Measurements from ENCODE around the gene ERFL. TPM values are rescaled to one million over a fixed set of nuclear protein-coding genes. Genes with fewer than 3 reads are reported as not detected.
"Not testable (repeated sequence)": the region's sequence is repeated elsewhere in the genome, so short reads cannot be mapped to it uniquely, and the experiment has no call there.

The ERFL gene
- total and polyA plus RNA-seq, 4 donors = 0.46 to 0.81 (median 0.51) TPM; not detected in 1

DNA sequence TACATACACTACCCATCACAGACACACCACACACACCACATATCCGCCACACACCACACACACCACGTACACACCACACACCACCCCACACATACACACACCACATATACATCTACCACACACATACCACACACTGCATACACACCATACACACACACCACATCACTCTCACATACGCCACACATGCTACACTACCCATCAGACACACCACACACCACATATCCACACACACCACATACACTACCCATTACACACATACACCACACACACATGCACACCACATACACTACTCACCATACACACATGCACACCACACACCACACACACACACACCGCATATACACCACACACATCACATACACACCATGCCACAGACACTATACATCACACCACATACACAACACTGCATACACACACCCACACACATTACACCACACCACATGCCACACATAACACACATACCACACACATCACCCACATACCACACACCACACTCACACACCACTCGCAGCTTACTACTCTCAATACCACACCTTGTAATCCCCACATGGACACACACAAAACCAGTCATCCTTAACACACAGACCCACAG is 9.5 kb downstream of the ERFL start:
- intact Hi-C loops (cut with DNase I) = no loop called here
- H3K4me1 ChIP-seq (ENCODE audit: control insufficient read depth in 1 of 2, insufficient read depth in 2 of 2, low read length in 2 of 2) = no peaks in the 10 kb centered on the region
- H3K27me3 ChIP-seq (ENCODE audit: control insufficient read depth in 1 of 2, insufficient read depth in 2 of 2, low read length in 1 of 2) = peaks cover 0 to 2% of the 10 kb centered on the region in 2 donors
- no peak overlapping the region for H3K27ac ChIP-seq (ENCODE audit: low read depth in 1 of 2, low read length in 2 of 2)
- no peak overlapping the region for H3K4me3 ChIP-seq (ENCODE audit: low read length in 2 of 2)
- ATAC-seq (ENCODE audit: low FRiP score) (no peak), DNase-seq (no peak)
- no peaks in the 10 kb centered on the region for H3K36me3 ChIP-seq (ENCODE audit: control insufficient read depth in 1 of 2, insufficient read depth in 2 of 2, low read length in 1 of 2)
- WGBS, 2 donors = 86 to 88% methylated on average over 5 of the region's 5 CpGs
- no peaks in the 10 kb centered on the region for H3K9me3 ChIP-seq (ENCODE audit: control insufficient read depth, low read length)

DNA sequence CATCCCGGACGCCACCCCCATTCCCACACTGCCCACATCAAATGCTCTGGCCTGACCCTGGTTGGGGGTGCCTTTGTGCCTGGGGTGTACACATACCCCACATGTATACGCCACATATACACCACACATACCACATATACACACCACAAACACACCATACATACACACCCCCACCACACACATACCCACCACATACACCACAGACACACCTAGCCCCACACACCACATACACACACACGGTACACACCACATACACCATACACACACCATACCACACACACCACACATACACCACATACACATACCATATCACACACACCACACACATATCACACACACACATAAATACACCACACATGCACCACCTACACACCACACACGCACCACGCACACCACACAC is 10.2 kb downstream of the ERFL start:
- 86 to 90% methylated on average over 6 of the region's 6 CpGs for WGBS, 2 donors
- H3K27me3 ChIP-seq (ENCODE audit: control insufficient read depth in 1 of 2, insufficient read depth in 2 of 2, low read length in 1 of 2) = peaks cover 0 to 2% of the 10 kb centered on the region in 2 donors
- no peaks in the 10 kb centered on the region for H3K36me3 ChIP-seq (ENCODE audit: control insufficient read depth in 1 of 2, insufficient read depth in 2 of 2, low read length in 1 of 2)
- H3K9me3 ChIP-seq (ENCODE audit: control insufficient read depth, low read length) = no peaks in the 10 kb centered on the region
- H3K4me3 ChIP-seq (ENCODE audit: low read length in 2 of 2) = no peak overlapping the region
- no peak overlapping the region for H3K27ac ChIP-seq (ENCODE audit: low read depth in 1 of 2, low read length in 2 of 2)
- no peak for DNase-seq
- no peak for ATAC-seq (ENCODE audit: low FRiP score)
- H3K4me1 ChIP-seq (ENCODE audit: control insufficient read depth in 1 of 2, insufficient read depth in 2 of 2, low read length in 2 of 2) = no peaks in the 10 kb centered on the region
- intact Hi-C loops (cut with DNase I) = no loop called here

DNA sequence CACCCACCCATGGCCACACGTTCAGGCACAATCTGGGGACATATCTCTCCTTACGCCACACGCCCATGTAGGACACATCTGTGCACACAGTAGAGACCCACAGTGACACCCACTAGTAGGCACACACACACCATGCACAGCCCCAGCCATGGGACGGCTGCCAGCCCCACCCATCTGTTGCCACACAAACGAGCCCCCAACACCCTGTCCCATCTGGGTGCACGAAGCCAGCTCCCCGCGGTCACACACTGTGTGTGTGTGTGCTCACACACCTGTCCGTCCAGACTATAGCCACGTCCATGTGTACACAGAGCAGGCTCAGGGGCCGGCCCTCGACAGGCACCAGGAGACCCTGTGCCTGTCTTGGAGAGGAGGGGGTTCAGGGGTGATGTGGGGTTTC is 10.6 kb downstream of the ERFL start:
- H3K27me3 ChIP-seq (ENCODE audit: control insufficient read depth in 1 of 2, insufficient read depth in 2 of 2, low read length in 1 of 2) = peaks cover 0 to 2% of the 10 kb centered on the region in 2 donors
- WGBS, 2 donors = 53 to 54% methylated on average over 12 of the region's 12 CpGs
- intact Hi-C loops (cut with DNase I) = no loop called here
- H3K9me3 ChIP-seq (ENCODE audit: control insufficient read depth, low read length) = no peaks in the 10 kb centered on the region
- ATAC-seq (ENCODE audit: low FRiP score) (peak; percentile 12), DNase-seq (no peak)
- no peak overlapping the region for H3K27ac ChIP-seq (ENCODE audit: low read depth in 1 of 2, low read length in 2 of 2)
- no peaks in the 10 kb centered on the region for H3K36me3 ChIP-seq (ENCODE audit: control insufficient read depth in 1 of 2, insufficient read depth in 2 of 2, low read length in 1 of 2)
- H3K4me3 ChIP-seq (ENCODE audit: low read length in 2 of 2) = no peak overlapping the region
- no peaks in the 10 kb centered on the region for H3K4me1 ChIP-seq (ENCODE audit: control insufficient read depth in 1 of 2, insufficient read depth in 2 of 2, low read length in 2 of 2)

DNA sequence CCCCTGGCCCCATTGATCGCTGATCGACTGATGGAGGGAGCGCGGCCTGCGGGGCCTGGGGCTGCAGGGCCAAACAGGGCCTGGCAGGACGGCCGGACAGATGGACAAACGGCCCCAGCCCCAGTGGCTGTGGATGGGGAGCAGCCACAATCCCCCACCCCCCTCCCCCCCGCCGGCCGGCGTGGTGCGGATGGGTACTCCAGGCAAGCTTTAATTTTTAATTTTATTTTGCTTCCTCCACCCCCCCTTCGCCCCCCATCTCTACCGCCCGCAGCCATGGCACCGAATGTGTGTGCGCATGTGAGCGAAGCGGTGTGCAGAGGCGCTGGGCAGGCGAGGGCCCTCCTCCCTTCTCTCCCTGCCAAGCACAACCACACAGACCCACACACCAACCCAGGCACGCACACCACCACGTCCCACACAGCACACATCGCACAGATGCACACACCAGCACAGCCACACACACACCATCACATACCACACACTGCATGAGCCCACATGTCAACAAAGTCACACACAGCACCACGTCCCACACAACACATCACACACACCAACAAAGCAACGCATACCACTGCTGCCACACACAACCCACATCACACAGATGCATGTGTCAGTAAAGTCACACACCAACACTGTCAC is 12.4 kb downstream of the ERFL start:
- ATAC-seq (ENCODE audit: low FRiP score) (no peak), DNase-seq (no peak)
- H3K27ac ChIP-seq (ENCODE audit: low read depth in 1 of 2, low read length in 2 of 2) = no peak overlapping the region
- no peaks in the 10 kb centered on the region for H3K4me1 ChIP-seq (ENCODE audit: control insufficient read depth in 1 of 2, insufficient read depth in 2 of 2, low read length in 2 of 2)
- no peak overlapping the region for H3K4me3 ChIP-seq (ENCODE audit: low read length in 2 of 2)
- H3K27me3 ChIP-seq (ENCODE audit: control insufficient read depth in 1 of 2, insufficient read depth in 2 of 2, low read length in 1 of 2) = peaks cover 0 to 3% of the 10 kb centered on the region in 2 donors
- intact Hi-C loops (cut with DNase I) = no loop called here
- H3K36me3 ChIP-seq (ENCODE audit: control insufficient read depth in 1 of 2, insufficient read depth in 2 of 2, low read length in 1 of 2) = no peaks in the 10 kb centered on the region
- whole genome bisulfite sequencing, 2 donors = 15 to 19% methylated on average over 22 to 27 of the region's 27 CpGs
- H3K9me3 ChIP-seq (ENCODE audit: control insufficient read depth, low read length) = no peaks in the 10 kb centered on the region

- Histone ChIP-seq H3K4me1 (ENCODE audit: control insufficient read depth in 1 of 2, insufficient read depth in 2 of 2, low read length in 2 of 2) (no peaks in the 10 kb centered on the region), H3K36me3 (ENCODE audit: control insufficient read depth in 1 of 2, insufficient read depth in 2 of 2, low read length in 1 of 2) (no peaks in the 10 kb centered on the region), H3K4me3 (ENCODE audit: low read length in 2 of 2) (no peak overlapping the region), H3K27me3 (ENCODE audit: control insufficient read depth in 1 of 2, insufficient read depth in 2 of 2, low read length in 1 of 2) (peaks cover 0 to 3% of the 10 kb centered on the region in 2 donors), H3K27ac (ENCODE audit: low read depth in 1 of 2, low read length in 2 of 2) (no peak overlapping the region), H3K9me3 (ENCODE audit: control insufficient read depth, low read length) (no peaks in the 10 kb centered on the region)
- 4% methylated on average over 37 to 38 of the region's 38 CpGs for WGBS, 2 donors
- intact Hi-C loops (cut with DNase I) = no loop called here
- DNase-seq (no peak), ATAC-seq (ENCODE audit: low FRiP score) (no peak)
Observed at GRCh38 chr19:41915021-41915775, 13.1 kb downstream of the ERFL start.

DNA sequence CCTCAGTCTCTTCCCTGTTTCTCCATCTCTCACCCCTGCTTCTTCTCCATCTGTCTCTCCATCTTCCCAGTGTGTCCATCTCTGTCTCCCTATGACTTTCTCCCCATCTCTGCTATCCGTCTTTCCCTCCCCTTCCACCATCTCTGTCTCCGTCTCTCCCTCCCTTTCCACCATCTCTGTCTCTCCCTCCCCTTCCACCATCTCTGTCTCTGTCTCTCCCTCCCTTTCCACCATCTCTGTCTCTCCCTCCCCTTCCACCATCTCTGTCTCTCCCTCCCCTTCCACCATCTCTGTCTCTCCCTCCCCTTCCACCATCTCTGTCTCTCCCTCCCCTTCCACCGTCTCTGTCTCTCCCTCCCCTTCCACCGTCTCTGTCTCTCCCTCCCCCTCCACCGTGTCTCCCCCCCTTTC is 13.8 kb downstream of the ERFL start:
- H3K4me1 ChIP-seq (ENCODE audit: control insufficient read depth in 1 of 2, insufficient read depth in 2 of 2, low read length in 2 of 2); ATAC-seq (ENCODE audit: low FRiP score); DNase-seq; H3K9me3 ChIP-seq (ENCODE audit: control insufficient read depth, low read length); H3K27ac ChIP-seq (ENCODE audit: low read depth in 1 of 2, low read length in 2 of 2); intact Hi-C loops (cut with DNase I); H3K27me3 ChIP-seq (ENCODE audit: control insufficient read depth in 1 of 2, insufficient read depth in 2 of 2, low read length in 1 of 2); H3K4me3 ChIP-seq (ENCODE audit: low read length in 2 of 2); H3K36me3 ChIP-seq (ENCODE audit: control insufficient read depth in 1 of 2, insufficient read depth in 2 of 2, low read length in 1 of 2): not testable (repeated sequence)
- WGBS, 2 donors = 12% methylated on average over 5 of the region's 5 CpGs

GRCh38 chr19:41913538-41914423 is 14.5 kb downstream of the ERFL start:
- DNase-seq (no peak), ATAC-seq (ENCODE audit: low FRiP score) (no peak)
- no peaks in the 10 kb centered on the region for H3K9me3 ChIP-seq (ENCODE audit: control insufficient read depth, low read length)
- no peaks in the 10 kb centered on the region for H3K36me3 ChIP-seq (ENCODE audit: control insufficient read depth in 1 of 2, insufficient read depth in 2 of 2, low read length in 1 of 2)
- intact Hi-C loops (cut with DNase I) = no loop called here
- peaks cover 0 to 3% of the 10 kb centered on the region in 2 donors for H3K27me3 ChIP-seq (ENCODE audit: control insufficient read depth in 1 of 2, insufficient read depth in 2 of 2, low read length in 1 of 2)
- no peak overlapping the region for H3K27ac ChIP-seq (ENCODE audit: low read depth in 1 of 2, low read length in 2 of 2)
- H3K4me3 ChIP-seq (ENCODE audit: low read length in 2 of 2) = no peak overlapping the region
- H3K4me1 ChIP-seq (ENCODE audit: control insufficient read depth in 1 of 2, insufficient read depth in 2 of 2, low read length in 2 of 2) = no peaks in the 10 kb centered on the region
- WGBS, 2 donors = 6 to 7% methylated on average over 21 of the region's 21 CpGs

- no peaks in the 10 kb centered on the region for H3K4me1 ChIP-seq (ENCODE audit: control insufficient read depth in 1 of 2, insufficient read depth in 2 of 2, low read length in 2 of 2)
- 1 to 2% methylated on average over 32 to 51 of the region's 51 CpGs for WGBS, 2 donors
- intact Hi-C loops (cut with DNase I) = no loop called here
- no peak overlapping the region for H3K27ac ChIP-seq (ENCODE audit: low read depth in 1 of 2, low read length in 2 of 2)
- no peaks in the 10 kb centered on the region for H3K9me3 ChIP-seq (ENCODE audit: control insufficient read depth, low read length)
- peaks cover 0 to 3% of the 10 kb centered on the region in 2 donors for H3K27me3 ChIP-seq (ENCODE audit: control insufficient read depth in 1 of 2, insufficient read depth in 2 of 2, low read length in 1 of 2)
- ATAC-seq (ENCODE audit: low FRiP score) (no peak), DNase-seq (no peak)
- H3K36me3 ChIP-seq (ENCODE audit: control insufficient read depth in 1 of 2, insufficient read depth in 2 of 2, low read length in 1 of 2) = no peaks in the 10 kb centered on the region
- H3K4me3 ChIP-seq (ENCODE audit: low read length in 2 of 2) = no peak overlapping the region
Observed at GRCh38 chr19:41912899-41913537, 15.2 kb downstream of the ERFL start.
